ENCODE measurements around the gene MAJIN.

GRCh38 chr11:64923944-64924909 lies 47.7 kb downstream of the MAJIN start, which contains the start of gene PPP2R5B:
- TF ChIP-seq CTCF (IDR thresholded peaks at IDR 0.05; ENCODE audit: poor library complexity), result no peak
- no peak for TF ChIP-seq EZH2 (IDR thresholded peaks at IDR 0.05; ENCODE audit: borderline replicate concordance)
- TF ChIP-seq EZH2phosphoT487 (IDR thresholded peaks at IDR 0.05; ENCODE audit: low read depth, severe bottlenecking, unreplicated experiment), result no peak

Measured in hepatocyte (in vitro differentiated cells).